Right hindlimb (tissue), 1 donor: ENCODE results near the gene NUP153.
"Not testable (repeated sequence)": the region's sequence is repeated elsewhere in the genome, so short reads cannot be mapped to it uniquely, and the experiment has no call there.

Source experiments
- DNase-seq: peaks from one replicate; pipeline ENCODE4 v3.0.0-alpha.2; 2018

Gene NUP153

GRCh38 chr6:17712576-17712975, 5.9 kb upstream of the NUP153 start:
- DNase-seq: no peak

GRCh38 chr6:17710331-17710730, 3.6 kb upstream of the NUP153 start:
- no peak for DNase-seq

- DNase-seq: no peak
Measured at GRCh38 chr6:17709476-17709875, 2.8 kb upstream of the NUP153 start.

- DNase-seq: not testable (repeated sequence)
Measured at GRCh38 chr6:17708035-17708434, 1.3 kb upstream of the NUP153 start.

- DNase-seq: no peak
Measured at GRCh38 chr6:17707371-17707651, 586 bp upstream of the NUP153 start.

- peak; percentile 79 for DNase-seq
Measured at GRCh38 chr6:17705778-17706579, 746 bp downstream of the NUP153 start.

- DNase-seq: peak; percentile 84
Measured at GRCh38 chr6:17705428-17705777, 1.3 kb downstream of the NUP153 start.

GRCh38 chr6:17703256-17703694, 3.5 kb downstream of the NUP153 start:
- DNase-seq: no peak

- no peak for DNase-seq
Measured at GRCh38 chr6:17700421-17701416, 6.0 kb downstream of the NUP153 start.

- no peak for DNase-seq
Measured at GRCh38 chr6:17691925-17692538, 14.7 kb downstream of the NUP153 start.

- peak; percentile 42 for DNase-seq
Measured at GRCh38 chr6:17688481-17688880, 18.2 kb downstream of the NUP153 start.

GRCh38 chr6:17687136-17687535, 19.6 kb downstream of the NUP153 start:
- DNase-seq: no peak

- no peak for DNase-seq
Measured at GRCh38 chr6:17684134-17684533, 22.6 kb downstream of the NUP153 start.

GRCh38 chr6:17683428-17683827, 23.3 kb downstream of the NUP153 start:
- no peak for DNase-seq

- no peak for DNase-seq
Measured at GRCh38 chr6:17679726-17680125, 27.0 kb downstream of the NUP153 start.

GRCh38 chr6:17677602-17678001, 29.1 kb downstream of the NUP153 start:
- no peak for DNase-seq

- no peak for DNase-seq
Measured at GRCh38 chr6:17673543-17674254, 33.0 kb downstream of the NUP153 start.

GRCh38 chr6:17672064-17672718, 34.5 kb downstream of the NUP153 start:
- no peak for DNase-seq

- DNase-seq: no peak
Measured at GRCh38 chr6:17666646-17667045, 40.1 kb downstream of the NUP153 start.

GRCh38 chr6:17665132-17665531, 41.6 kb downstream of the NUP153 start:
- no peak for DNase-seq

GRCh38 chr6:17663226-17663625, 43.5 kb downstream of the NUP153 start:
- no peak for DNase-seq

- DNase-seq: no peak
Measured at GRCh38 chr6:17662585-17662984, 44.1 kb downstream of the NUP153 start.
